BLaER1 treated with 17β-estradiol and CSF1 and Interleukin-3, amounts not matched to agents 10 nM and 100 nM (cell line): Measurements from ENCODE around the gene SMG6.

Experiments used
- H3K27ac ChIP-seq, 11 experiments: shearing (Covaris generic); formaldehyde crosslinking; 2 replicates each; pipeline ENCODE4 v1.8.1; 2022
- H3K27me3 ChIP-seq, 11 experiments: shearing (Covaris generic); formaldehyde crosslinking; 2 replicates each; pipeline ENCODE4 v1.8.1; 2022
- H3K36me3 ChIP-seq, 11 experiments: shearing (Covaris generic); formaldehyde crosslinking; 2 replicates each; pipeline ENCODE4 v1.8.1; 2022
- H3K4me1 ChIP-seq, 10 experiments: shearing (Covaris generic); formaldehyde crosslinking; 2 replicates each; pipeline ENCODE4 v1.8.1; 2022
- H3K4me2 ChIP-seq, 11 experiments: shearing (Covaris generic); formaldehyde crosslinking; 2 replicates each; pipeline ENCODE4 v1.8.1; 2022
- H3K4me3 ChIP-seq, 10 experiments: shearing (Covaris generic); formaldehyde crosslinking; 2 replicates each; pipeline ENCODE4 v1.8.1; 2022
- H3K9ac ChIP-seq, 11 experiments: shearing (Covaris generic); formaldehyde crosslinking; 2 replicates each; pipeline ENCODE4 v1.8.1; 2022
- H3K9me3 ChIP-seq, 11 experiments: shearing (Covaris generic); formaldehyde crosslinking; replicated peaks in 1 of 11; 2 replicates each; pipeline ENCODE4 v1.8.1; 2022
- H4K20me1 ChIP-seq, 11 experiments: shearing (Covaris generic); formaldehyde crosslinking; 2 replicates each; pipeline ENCODE4 v1.8.1; 2022
- Cebpa-rat ChIP-seq, 11 experiments: shearing (Covaris generic); IDR thresholded peaks; 2 replicates each; pipeline ENCODE4 v1.8.1; 2022

Gene SMG6

GRCh38 chr17:2222901-2223616 lies 80.5 kb downstream of the SMG6 start:
- Histone ChIP-seq H3K4me3 (no peak overlapping the region), H3K9me3 (peaks cover 0 to 12% (median 11%) of the 10 kb centered on the region in 11 experiments; a peak in 18 of 22 replicates), H3K4me2 (peak overlapping the region in 8 of 11 experiments; percentile 35 to 67 (median 56); a peak in 16 of 22 replicates)

GRCh38 chr17:2222301-2222700 lies 81.3 kb downstream of the SMG6 start:
- Histone ChIP-seq H3K9me3 (peaks cover 0 to 12% (median 11%) of the 10 kb centered on the region in 11 experiments; a peak in 18 of 22 replicates), H4K20me1 (peaks cover 0 to 21% (median 10%) of the 10 kb centered on the region in 11 experiments; a peak in 11 of 22 replicates), H3K4me3 (no peak overlapping the region), H3K27ac (no peak overlapping the region), H3K27me3 (no peaks in the 10 kb centered on the region), H3K36me3 (peaks cover 32 to 76% (median 42%) of the 10 kb centered on the region in 11 experiments), H3K9ac (no peak overlapping the region), H3K4me1 (peaks cover 21 to 51% (median 39%) of the 10 kb centered on the region in 10 experiments; a peak in 19 of 20 replicates), H3K4me2 (peak overlapping the region in 6 of 11 experiments; percentile 45 to 67 (median 59); a peak in 4 of 22 replicates)
- no peak for TF ChIP-seq Cebpa-rat (IDR thresholded peaks at IDR 0.05)

More at GRCh38 chr17:2222901-2223616, 80.5 kb downstream of the SMG6 start:
- H3K36me3 ChIP-seq, result peaks cover 35 to 81% (median 47%) of the 10 kb centered on the region in 11 experiments
- H4K20me1 ChIP-seq, result peaks cover 0 to 24% (median 10%) of the 10 kb centered on the region in 11 experiments; a peak in 11 of 22 replicates
- H3K4me1 ChIP-seq, result peaks cover 18 to 44% (median 32%) of the 10 kb centered on the region in 10 experiments; a peak in 19 of 20 replicates
- peak overlapping the region in 1 of 11 experiments; percentile 12; a peak in 1 of 22 replicates for H3K9ac ChIP-seq
- TF ChIP-seq Cebpa-rat (IDR thresholded peaks at IDR 0.05), result no peak
- no peaks in the 10 kb centered on the region for H3K27me3 ChIP-seq
- H3K27ac ChIP-seq, result no peak overlapping the region

GRCh38 chr17:2218426-2218825 lies 85.2 kb downstream of the SMG6 start:
- Histone ChIP-seq H3K27ac (no peak overlapping the region; a peak in 1 of 22 replicates), H3K4me1 (peaks cover 55 to 83% (median 72%) of the 10 kb centered on the region in 10 experiments), H3K4me2 (peak overlapping the region in 10 of 11 experiments; percentile 15 to 63 (median 55); a peak in 19 of 22 replicates), H3K36me3 (peaks cover 15 to 43% (median 32%) of the 10 kb centered on the region in 11 experiments), H3K9me3 (peaks cover 0 to 12% (median 11%) of the 10 kb centered on the region in 11 experiments; a peak in 18 of 22 replicates), H4K20me1 (peaks cover 0 to 29% (median 8%) of the 10 kb centered on the region in 11 experiments; a peak in 13 of 22 replicates), H3K27me3 (no peaks in the 10 kb centered on the region), H3K9ac (no peak overlapping the region), H3K4me3 (no peak overlapping the region)
- no peak for TF ChIP-seq Cebpa-rat (IDR thresholded peaks at IDR 0.05)

- peaks cover 0 to 7% (median under 1%) of the 10 kb centered on the region in 11 experiments; a peak in 8 of 22 replicates for H3K9me3 ChIP-seq
- peaks cover 39 to 78% (median 66%) of the 10 kb centered on the region in 10 experiments for H3K4me1 ChIP-seq
- peak overlapping the region; percentile 73 to 91 (median 83) for H3K4me2 ChIP-seq
- peak overlapping the region; percentile 50 to 77 (median 66); a peak in 21 of 22 replicates for H3K9ac ChIP-seq
- H3K27ac ChIP-seq, result peak overlapping the region in 10 of 11 experiments; percentile 55 to 83 (median 72); a peak in 21 of 22 replicates
- peaks cover 17 to 48% (median 34%) of the 10 kb centered on the region in 11 experiments for H3K36me3 ChIP-seq
- peak overlapping the region in 9 of 10 experiments; percentile 10 to 50 (median 34); a peak in 11 of 20 replicates for H3K4me3 ChIP-seq
- no peak for TF ChIP-seq Cebpa-rat (IDR thresholded peaks at IDR 0.05)
- H3K27me3 ChIP-seq, result no peaks in the 10 kb centered on the region
- peaks cover 0 to 27% (median 0%) of the 10 kb centered on the region in 11 experiments; a peak in 7 of 22 replicates for H4K20me1 ChIP-seq
Measured at GRCh38 chr17:2215616-2216364, 87.8 kb downstream of the SMG6 start.

GRCh38 chr17:2214929-2215615 lies 88.5 kb downstream of the SMG6 start:
- Histone ChIP-seq H3K9ac (peak overlapping the region; percentile 50 to 77 (median 66); a peak in 21 of 22 replicates), H3K4me1 (peaks cover 43 to 78% (median 66%) of the 10 kb centered on the region in 10 experiments), H4K20me1 (peaks cover 0 to 27% (median 0%) of the 10 kb centered on the region in 11 experiments; a peak in 7 of 22 replicates), H3K4me3 (peak overlapping the region in 9 of 10 experiments; percentile 10 to 50 (median 29); a peak in 11 of 20 replicates), H3K27ac (peak overlapping the region in 10 of 11 experiments; percentile 19 to 83 (median 72); a peak in 20 of 22 replicates), H3K27me3 (no peaks in the 10 kb centered on the region), H3K36me3 (peaks cover 19 to 48% (median 36%) of the 10 kb centered on the region in 11 experiments; a peak in 21 of 22 replicates), H3K4me2 (peak overlapping the region; percentile 73 to 91 (median 83)), H3K9me3 (0 out of 22 replicates have a peak, but pooled peaks cover 0 to 5% (median 0%) of the 10 kb centered on the region in 11 experiments)
- TF ChIP-seq Cebpa-rat (IDR thresholded peaks at IDR 0.05), result no peak

- peak overlapping the region; percentile 73 to 91 (median 83) for H3K4me2 ChIP-seq
- TF ChIP-seq Cebpa-rat (IDR thresholded peaks at IDR 0.05), result no peak
- peaks cover 0 to 27% (median 0%) of the 10 kb centered on the region in 11 experiments; a peak in 7 of 22 replicates for H4K20me1 ChIP-seq
- 0 out of 22 replicates have a peak, but pooled peaks cover 0 to 5% (median 0%) of the 10 kb centered on the region in 11 experiments for H3K9me3 ChIP-seq
- peak overlapping the region in 5 of 10 experiments; percentile 10 to 50 (median 22); a peak in 5 of 20 replicates for H3K4me3 ChIP-seq
- peak overlapping the region; percentile 50 to 77 (median 66); a peak in 20 of 22 replicates for H3K9ac ChIP-seq
- peaks cover 23 to 48% (median 42%) of the 10 kb centered on the region in 11 experiments; a peak in 20 of 22 replicates for H3K36me3 ChIP-seq
- H3K4me1 ChIP-seq, result peaks cover 43 to 74% (median 66%) of the 10 kb centered on the region in 10 experiments
- H3K27ac ChIP-seq, result peak overlapping the region in 9 of 11 experiments; percentile 55 to 83 (median 73); a peak in 19 of 22 replicates
- H3K27me3 ChIP-seq, result no peaks in the 10 kb centered on the region
Measured at GRCh38 chr17:2214047-2214928, 89.3 kb downstream of the SMG6 start.
